Central memory CD8-positive, alpha-beta T cell (primary cell): ENCODE results near the gene PTGES.
A peak's percentile ranks its signal among the peaks of the same experiment; 100 is the strongest.
"Not testable (repeated sequence)": the region's sequence is repeated elsewhere in the genome, so short reads cannot be mapped to it uniquely, and the experiment has no call there.

Source experiments
- ATAC-seq: fragments of 150-1000 bp; cut with Tn5 transposase; replicated peaks from 2 replicates; pipeline ENCODE4 v1.10.0; 2022; ENCODE audit warnings: mild to moderate bottlenecking, moderate FRiP score, moderate number of reproducible peaks; ENCODE audit not compliant: poor library complexity, severe bottlenecking; ENCODE audit errors: extremely low read depth
- DNase-seq, 2 donors: peaks; one replicate each; pipeline ENCODE4 v3.0.0; 2021; ENCODE audit warnings: low spot score in 2 of 2
- H3K27ac Mint-ChIP-seq: one replicate; pipeline ENCODE4 v1.8.0; 2022; ENCODE audit warnings: low read depth, mild to moderate bottlenecking, moderate library complexity, mixed read lengths
- H3K27me3 Mint-ChIP-seq: one replicate; pipeline ENCODE4 v1.8.0; 2022; ENCODE audit warnings: mixed read lengths
- H3K36me3 Mint-ChIP-seq: one replicate; pipeline ENCODE4 v1.8.0; 2022; ENCODE audit warnings: mild to moderate bottlenecking, moderate library complexity, mixed read lengths; ENCODE audit not compliant: insufficient read depth
- H3K4me1 Mint-ChIP-seq: one replicate; pipeline ENCODE4 v1.8.0; 2022; ENCODE audit warnings: mixed read lengths
- H3K4me3 Mint-ChIP-seq: one replicate; pipeline ENCODE4 v1.8.0; 2022; ENCODE audit warnings: mild to moderate bottlenecking, moderate library complexity, mixed read lengths
- H3K9me3 Mint-ChIP-seq: one replicate; pipeline ENCODE4 v1.8.0; 2022; ENCODE audit warnings: mixed read lengths

Gene PTGES

DNA sequence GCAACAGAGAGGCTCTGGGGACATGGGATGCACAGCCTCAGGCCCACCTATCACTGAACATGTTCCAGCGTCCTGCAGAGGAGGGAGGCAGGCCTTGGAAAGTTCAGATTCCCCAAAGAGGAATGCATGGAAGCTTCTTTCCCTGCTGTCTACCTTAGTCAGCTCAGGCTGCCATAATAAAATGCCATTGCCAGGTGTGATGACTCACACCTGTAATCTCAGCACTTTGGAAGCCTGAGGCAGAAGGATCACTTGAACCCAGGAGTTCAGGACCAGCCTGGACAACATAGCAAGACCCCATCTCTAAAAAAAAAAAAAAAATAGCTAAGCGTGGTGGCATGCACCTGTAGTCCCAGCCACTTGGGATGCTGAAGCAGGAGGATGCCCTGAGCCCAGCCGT, 25.6 kb upstream of the PTGES start:
- no peaks in the 10 kb centered on the region for H3K36me3 Mint-ChIP-seq
- no peak for ATAC-seq
- H3K4me3 Mint-ChIP-seq = no peak overlapping the region
- H3K9me3 Mint-ChIP-seq = no peaks in the 10 kb centered on the region
- peaks cover 27% of the 10 kb centered on the region for H3K27me3 Mint-ChIP-seq
- no peak for DNase-seq
- peaks cover 10% of the 10 kb centered on the region for H3K4me1 Mint-ChIP-seq
- H3K27ac Mint-ChIP-seq = no peak overlapping the region

GRCh38 chr9:129777769-129778130, 24.9 kb upstream of the PTGES start:
- ATAC-seq (no peak), DNase-seq (no peak)
- Mint-ChIP-seq H3K36me3 (no peaks in the 10 kb centered on the region), H3K27ac (no peak overlapping the region), H3K9me3 (no peaks in the 10 kb centered on the region), H3K27me3 (peaks cover 29% of the 10 kb centered on the region), H3K4me3 (no peak overlapping the region), H3K4me1 (peaks cover 9% of the 10 kb centered on the region)

DNA sequence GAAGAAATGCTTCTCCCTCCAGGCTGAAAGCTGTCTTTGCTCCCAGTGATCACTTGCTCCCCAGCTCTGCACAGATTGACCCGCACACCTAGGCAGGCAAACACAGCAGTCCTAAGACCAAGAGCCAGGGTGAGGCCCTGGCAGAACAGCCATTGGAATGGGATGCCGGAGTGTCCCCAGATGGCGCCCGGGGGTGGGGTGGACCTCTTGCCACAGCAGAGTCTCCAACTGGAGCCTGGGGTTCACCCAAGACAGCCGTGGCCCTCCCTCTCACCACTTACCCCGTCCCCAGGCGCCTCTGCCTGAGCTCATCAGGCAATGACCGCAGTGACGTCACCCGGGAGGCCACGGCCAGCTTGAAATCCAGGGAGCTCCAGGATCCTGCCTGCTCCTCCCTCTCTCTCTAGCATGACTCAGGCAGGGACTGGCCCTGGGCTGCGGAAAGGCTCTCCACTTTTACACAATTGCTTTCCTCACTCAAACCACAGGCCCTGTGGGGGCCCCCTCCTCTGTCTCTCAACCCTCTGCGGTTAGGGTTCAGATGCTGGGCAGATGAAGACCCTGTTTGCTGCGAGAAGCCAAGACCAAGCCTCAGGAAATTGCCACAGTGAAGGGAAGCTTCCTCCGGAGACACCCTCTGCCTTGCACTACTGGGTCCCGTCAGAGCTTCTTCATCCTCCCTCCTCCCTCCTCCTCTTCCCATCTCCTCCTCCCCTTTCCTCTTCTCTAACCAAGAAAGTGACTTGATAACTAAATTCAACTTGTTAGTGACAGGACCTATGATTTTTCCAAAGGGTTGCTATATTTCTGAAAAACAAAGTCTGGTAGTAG, 24.3 kb upstream of the PTGES start:
- no peaks in the 10 kb centered on the region for H3K36me3 Mint-ChIP-seq
- H3K4me1 Mint-ChIP-seq = peaks cover 9% of the 10 kb centered on the region
- no peaks in the 10 kb centered on the region for H3K9me3 Mint-ChIP-seq
- H3K27me3 Mint-ChIP-seq = peaks cover 29% of the 10 kb centered on the region
- H3K4me3 Mint-ChIP-seq = no peak overlapping the region
- no peak overlapping the region for H3K27ac Mint-ChIP-seq
- DNase-seq (peak in 1 of 2 donors; percentile 15), ATAC-seq (peak; percentile 56)

- Mint-ChIP-seq H3K36me3 (no peaks in the 10 kb centered on the region), H3K4me3 (no peak overlapping the region), H3K27ac (no peak overlapping the region), H3K4me1 (peaks cover 9% of the 10 kb centered on the region), H3K27me3 (peaks cover 29% of the 10 kb centered on the region), H3K9me3 (no peaks in the 10 kb centered on the region)
- DNase-seq (no peak), ATAC-seq (no peak)
These were observed 23.7 kb upstream of the PTGES start for GRCh38 chr9:129776566-129776937.

- H3K36me3 Mint-ChIP-seq, H3K9me3 Mint-ChIP-seq, H3K4me1 Mint-ChIP-seq, ATAC-seq, DNase-seq, H3K4me3 Mint-ChIP-seq, H3K27ac Mint-ChIP-seq: not testable (repeated sequence)
- peaks cover 29% of the 10 kb centered on the region for H3K27me3 Mint-ChIP-seq
These were observed 23.3 kb upstream of the PTGES start for GRCh38 chr9:129776096-129776495.

- H3K4me3 Mint-ChIP-seq = no peak overlapping the region
- peaks cover 29% of the 10 kb centered on the region for H3K27me3 Mint-ChIP-seq
- H3K9me3 Mint-ChIP-seq = no peaks in the 10 kb centered on the region
- H3K27ac Mint-ChIP-seq = no peak overlapping the region
- DNase-seq (no peak), ATAC-seq (no peak)
- H3K4me1 Mint-ChIP-seq = peaks cover 9% of the 10 kb centered on the region
- H3K36me3 Mint-ChIP-seq = no peaks in the 10 kb centered on the region
These were observed 22.6 kb upstream of the PTGES start for GRCh38 chr9:129775448-129775798.

- no peak for ATAC-seq
- H3K27me3 Mint-ChIP-seq = peaks cover 29% of the 10 kb centered on the region
- H3K27ac Mint-ChIP-seq = no peak overlapping the region
- peaks cover 9% of the 10 kb centered on the region for H3K4me1 Mint-ChIP-seq
- H3K36me3 Mint-ChIP-seq = no peaks in the 10 kb centered on the region
- H3K4me3 Mint-ChIP-seq = no peak overlapping the region
- DNase-seq = no peak
- no peaks in the 10 kb centered on the region for H3K9me3 Mint-ChIP-seq
These were observed 22.1 kb upstream of the PTGES start for GRCh38 chr9:129774791-129775447.

- peaks cover 9% of the 10 kb centered on the region for H3K4me1 Mint-ChIP-seq
- H3K9me3 Mint-ChIP-seq = no peaks in the 10 kb centered on the region
- H3K4me3 Mint-ChIP-seq = no peak overlapping the region
- H3K27ac Mint-ChIP-seq = no peak overlapping the region
- ATAC-seq (no peak), DNase-seq (no peak)
- H3K36me3 Mint-ChIP-seq = no peaks in the 10 kb centered on the region
- H3K27me3 Mint-ChIP-seq = peaks cover 31% of the 10 kb centered on the region
These were observed 20.6 kb upstream of the PTGES start for GRCh38 chr9:129773262-129774048.

DNA sequence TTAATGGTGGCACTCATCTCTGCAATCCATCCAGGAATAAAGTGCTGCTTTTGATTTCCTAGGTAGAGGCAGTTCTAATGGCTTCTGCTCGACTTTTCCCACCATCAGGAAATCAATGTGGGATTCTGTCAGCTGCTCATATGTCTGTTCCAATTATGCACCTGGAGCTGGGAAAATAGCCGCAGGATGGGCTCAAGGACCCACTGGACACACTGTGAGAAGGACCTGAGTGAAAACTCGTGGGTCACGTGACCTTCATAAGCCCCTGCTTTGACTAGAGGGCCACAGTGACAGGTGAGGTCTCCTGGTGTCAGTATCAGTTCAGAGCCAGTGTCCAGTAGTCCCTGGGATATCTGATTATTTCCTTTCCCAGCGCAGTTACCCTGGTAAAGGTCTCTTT, 17.9 kb upstream of the PTGES start:
- H3K36me3 Mint-ChIP-seq = peaks cover 2% of the 10 kb centered on the region
- H3K9me3 Mint-ChIP-seq = no peaks in the 10 kb centered on the region
- ATAC-seq (no peak), DNase-seq (no peak)
- H3K4me1 Mint-ChIP-seq = no peaks in the 10 kb centered on the region
- H3K27ac Mint-ChIP-seq = no peak overlapping the region
- H3K27me3 Mint-ChIP-seq = peaks cover 24% of the 10 kb centered on the region
- no peak overlapping the region for H3K4me3 Mint-ChIP-seq

GRCh38 chr9:129769669-129770068, 16.8 kb upstream of the PTGES start:
- Mint-ChIP-seq H3K36me3 (peaks cover 2% of the 10 kb centered on the region), H3K4me3 (no peak overlapping the region), H3K9me3 (no peaks in the 10 kb centered on the region), H3K27ac (no peak overlapping the region), H3K27me3 (peaks cover 23% of the 10 kb centered on the region), H3K4me1 (no peaks in the 10 kb centered on the region)
- ATAC-seq = no peak
- DNase-seq = no peak

GRCh38 chr9:129768486-129768885, 15.6 kb upstream of the PTGES start:
- H3K9me3 Mint-ChIP-seq = no peaks in the 10 kb centered on the region
- H3K27ac Mint-ChIP-seq = no peak overlapping the region
- H3K4me1 Mint-ChIP-seq = no peaks in the 10 kb centered on the region
- peaks cover 11% of the 10 kb centered on the region for H3K27me3 Mint-ChIP-seq
- no peak for ATAC-seq
- DNase-seq = no peak
- H3K4me3 Mint-ChIP-seq = no peak overlapping the region
- peaks cover 2% of the 10 kb centered on the region for H3K36me3 Mint-ChIP-seq

DNA sequence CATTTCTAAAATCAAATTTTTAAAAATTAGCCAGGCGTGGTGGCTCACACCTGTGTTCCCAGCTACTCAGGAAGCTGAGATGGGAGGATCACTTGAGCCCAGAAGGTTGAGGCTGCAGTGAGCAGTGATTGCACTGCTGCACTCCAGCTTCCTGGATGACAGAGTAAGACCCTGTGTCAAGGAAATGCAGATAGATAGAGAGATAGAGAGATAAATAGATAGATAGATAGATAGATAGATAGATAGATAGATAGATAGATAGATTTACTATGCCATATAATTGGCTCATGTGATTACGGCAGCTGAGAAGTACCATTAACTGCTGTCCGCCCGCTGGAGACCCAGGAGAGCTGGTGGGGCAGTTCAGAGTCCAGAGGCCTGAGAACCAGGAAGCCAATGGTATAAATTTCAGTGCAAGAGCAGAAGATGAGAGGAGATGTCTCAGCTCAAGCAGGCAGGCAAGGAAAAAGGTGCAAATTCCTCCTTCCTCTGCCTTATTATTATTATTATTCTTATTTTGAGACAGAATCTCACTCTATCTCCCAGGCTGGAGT, 13.0 kb upstream of the PTGES start:
- H3K9me3 Mint-ChIP-seq = no peaks in the 10 kb centered on the region
- H3K4me3 Mint-ChIP-seq = no peak overlapping the region
- H3K4me1 Mint-ChIP-seq = no peaks in the 10 kb centered on the region
- H3K27me3 Mint-ChIP-seq = peaks cover 9% of the 10 kb centered on the region
- H3K27ac Mint-ChIP-seq = no peak overlapping the region
- ATAC-seq (no peak), DNase-seq (no peak)
- H3K36me3 Mint-ChIP-seq = peaks cover 2% of the 10 kb centered on the region
